T-helper 2 cell treated with Interferon-gamma antibody and Interleukin-4, amounts not matched to agents 100 ng/mL and 5 ng/mL, for 36 hours (primary cell): Measurements from ENCODE around the gene AKAP8L. TPM values are rescaled to one million over a fixed set of nuclear protein-coding genes. Genes with fewer than 3 reads are reported as not detected.

Experiments used
- intact Hi-C: fragments of 100-400 bp; cut with micrococcal nuclease; formaldehyde crosslinking; loops from one replicate; pipeline ENCODE4 v1.15.1; 2023
- total RNA-seq: library from RNA; stranded (reverse); gene quantifications from 2 replicates; pipeline ENCODE4 v1.2.3, GENCODE V29; 2022

Gene AKAP8L
- total RNA-seq = 76.6 and 78.7 TPM in 2 replicates

- intact Hi-C loops = loop anchor here (1.0 to 2.0 kb wide), 9 partner anchors 14 to 293 kb away; partner anchors contain the start of genes AKAP8 and BRD4
Measured at GRCh38 chr19:15418579-15419412, at the start of gene AKAP8L. TSS of gene AKAP8L (minus strand) at chr19:15418988. CDS start at chr19:15418923, 65 bp downstream.

- intact Hi-C loops = loop anchor here (1.0 to 10.0 kb wide), 7 partner anchors 17 to 1100 kb away; partner anchors contain the start of gene KLF2
Measured at GRCh38 chr19:15467734-15468214, 49.0 kb upstream of the AKAP8L start.

- intact Hi-C loops = loop anchor here (1.0 to 10.0 kb wide), 7 partner anchors 16 to 1100 kb away; partner anchors contain the start of gene KLF2
Measured at GRCh38 chr19:15466851-15467733, 48.3 kb upstream of the AKAP8L start.

GRCh38 chr19:15464394-15465385, 45.9 kb upstream of the AKAP8L start, which contains the start of gene RASAL3:
TSS of gene RASAL3 (minus strand) at chr19:15464544. CDS start at chr19:15464358, 186 bp downstream.
- intact Hi-C loops = loop anchor here (5.0 to 10.0 kb wide), 3 partner anchors 370 to 1103 kb away; partner anchors contain the start of gene KLF2

GRCh38 chr19:15463861-15464371, 45.1 kb upstream of the AKAP8L start:
- intact Hi-C loops = loop anchor here (1.0 to 10.0 kb wide), 3 partner anchors 45 to 861 kb away; partner anchors contain the start of gene KLF2

GRCh38 chr19:15461694-15462093, 42.9 kb upstream of the AKAP8L start:
- intact Hi-C loops = loop anchor here (10.0 kb wide), 2 partner anchors 373 to 863 kb away; partner anchors contain the start of gene KLF2

GRCh38 chr19:15457701-15458484, 39.1 kb upstream of the AKAP8L start:
- intact Hi-C loops = no loop called here

- intact Hi-C loops = no loop called here
Measured at GRCh38 chr19:15456871-15457700, 38.3 kb upstream of the AKAP8L start.

- intact Hi-C loops = no loop called here
Measured at GRCh38 chr19:15456441-15456840, 37.7 kb upstream of the AKAP8L start.

- intact Hi-C loops = no loop called here
Measured at GRCh38 chr19:15455996-15456395, 37.2 kb upstream of the AKAP8L start.

- intact Hi-C loops = loop anchor here (5.0 kb wide), 1 partner anchor 72 kb away; no protein-coding TSS in a partner anchor
Measured at GRCh38 chr19:15453906-15454860, 35.4 kb upstream of the AKAP8L start.

GRCh38 chr19:15453091-15453578, 34.3 kb upstream of the AKAP8L start:
- intact Hi-C loops = loop anchor here (5.0 kb wide), 1 partner anchor 71 kb away; no protein-coding TSS in a partner anchor

- intact Hi-C loops = loop anchor here (5.0 kb wide), 1 partner anchor 70 kb away; no protein-coding TSS in a partner anchor
Measured at GRCh38 chr19:15452111-15453047, 33.6 kb upstream of the AKAP8L start.

GRCh38 chr19:15450528-15450890, 31.7 kb upstream of the AKAP8L start:
- intact Hi-C loops = loop anchor here (1.0 to 5.0 kb wide), 3 partner anchors 16 to 68 kb away; no protein-coding TSS in a partner anchor
